K562 (cell line): ENCODE results near the gene ZNF837. TPM values are rescaled to one million over a fixed set of nuclear protein-coding genes. Genes with fewer than 3 reads are reported as not detected.

Experiments
- BRCA1 ChIP-seq, 2 experiments: fragments of 450-650 bp in 1 of 2; sonication (generic) in 1 of 2; formaldehyde crosslinking in 1 of 2; IDR thresholded peaks; 2 replicates each; pipeline versions ENCODE4 v1.5.0 to v1.6.1; 2017 to 2020; ENCODE audit warnings: mild to moderate bottlenecking in 1 of 2, missing genetic modification reagents in 1 of 2
- CC2D1A ChIP-seq: fragments of 450-650 bp; IDR thresholded peaks from 2 replicates; pipeline ENCODE4 v1.6.1; 2017; ENCODE audit warnings: mild to moderate bottlenecking
- CREB1 ChIP-seq, 2 experiments: sonication (generic) in 1 of 2; formaldehyde crosslinking in 1 of 2; IDR thresholded peaks; 2 replicates each; pipeline versions ENCODE4 v1.6.1 to v1.8.0; 2012 to 2022; ENCODE audit warnings: inconsistent platforms in 1 of 2, mild to moderate bottlenecking in 1 of 2, missing genetic modification reagents in 1 of 2, moderate library complexity in 1 of 2
- GABPB2 ChIP-seq: fragments of 250-450 bp; sonication (Bioruptor Pico); conservative IDR thresholded peaks from 2 replicates; pipeline ENCODE4 v1.5.1; 2021; ENCODE audit warnings: mild to moderate bottlenecking
- KDM5B ChIP-seq: fragments of 200-600 bp; sonication (generic); IDR thresholded peaks from 2 replicates; pipeline ENCODE4 v1.6.1; 2012; ENCODE audit warnings: low read depth, mild to moderate bottlenecking, moderate library complexity, low read length, control low read depth, inconsistent platforms; ENCODE audit not compliant: insufficient replicate concordance
- NUFIP1 ChIP-seq: fragments of 450-650 bp; IDR thresholded peaks from 2 replicates; pipeline ENCODE4 v1.6.1; 2018; ENCODE audit not compliant: partially characterized antibody
- SMARCA5 ChIP-seq: fragments of 450-650 bp; IDR thresholded peaks from 2 replicates; pipeline ENCODE4 v1.6.1; 2016
- STAG1 ChIP-seq: sonication (generic); formaldehyde crosslinking; IDR thresholded peaks from 2 replicates; pipeline ENCODE4 v1.5.0; 2020; ENCODE audit warnings: missing genetic modification reagents, borderline replicate concordance
- TOE1 ChIP-seq, 2 experiments: fragments of 450-650 bp in 1 of 2; sonication (generic) in 1 of 2; formaldehyde crosslinking in 1 of 2; IDR thresholded peaks; 2 replicates each; pipeline versions ENCODE4 v1.7.1 to v1.8.0; 2016 to 2022; ENCODE audit warnings: borderline replicate concordance in 2 of 2, mild to moderate bottlenecking in 2 of 2, antibody characterized with exemption in 1 of 2, inconsistent platforms in 1 of 2, low read depth in 1 of 2, missing genetic modification reagents in 1 of 2, moderate library complexity in 1 of 2
- USF1 ChIP-seq: sonication (generic); formaldehyde crosslinking; IDR thresholded peaks from 2 replicates; pipeline ENCODE4 v1.9.0; 2022; ENCODE audit warnings: mild to moderate bottlenecking, missing genetic modification reagents
- ZFX ChIP-seq: sonication (generic); formaldehyde crosslinking; IDR thresholded peaks from 2 replicates; pipeline ENCODE4 v1.8.0; 2022; ENCODE audit warnings: mild to moderate bottlenecking, missing genetic modification reagents, moderate library complexity
- ZNF134 ChIP-seq: fragments of 250-450 bp; sonication (Bioruptor Pico); conservative IDR thresholded peaks from 2 replicates; pipeline ENCODE4 v1.4.0; 2020
- polyA plus RNA-seq, 8 experiments: library from polyadenylated mRNA; depleted of rRNA in 4 of 8; stranded (reverse) in 5 of 8; unstranded in 3 of 8; fragments of >200 nt; fragmentation: Nextera tagmentation in 2 of 8; fragmentation: Illumina TruSeq in 1 of 8; extraction: Ambion mirVana in 2 of 8; extraction: Trizol in 1 of 8; gene quantifications; 2 replicates each; pipeline versions ENCODE4 v1.2.1 to v1.2.3, GENCODE V29; 2011 to 2014; ENCODE audit warnings: inconsistent platforms in 1 of 8, missing spikeins in 1 of 8
- total RNA-seq, 7 experiments: library from RNA; depleted of rRNA in 6 of 7; stranded (reverse); fragments of >200 nt in 6 of 7; fragmentation: Illumina TruSeq in 2 of 7; extraction: Trizol in 2 of 7; gene quantifications; 2 replicates each; pipeline versions ENCODE4 v1.2.1 to v1.2.3, GENCODE V29; 2011 to 2021; ENCODE audit warnings: low replicate concordance in 1 of 7
- TF ChIP-seq, protein P1 (sequence below): sonication (generic); formaldehyde crosslinking; IDR thresholded peaks from 2 replicates; pipeline ENCODE4 v1.5.0; 2020; ENCODE audit warnings: missing genetic modification reagents
- TF ChIP-seq, protein P2 (sequence below): fragments of 450-650 bp; IDR thresholded peaks from 2 replicates; pipeline ENCODE4 v1.6.1; 2017; ENCODE audit warnings: antibody characterized with exemption
- TF ChIP-seq, protein P3 (sequence below): fragments of 200-400 bp; formaldehyde crosslinking; IDR thresholded peaks from 2 replicates; pipeline ENCODE4 v1.6.1; 2017; ENCODE audit warnings: mild to moderate bottlenecking, low read depth, low read length, moderate library complexity
- TF ChIP-seq, protein P4 (sequence below): fragments of 450-650 bp; conservative IDR thresholded peaks from 2 replicates; pipeline ENCODE4 v1.6.1; 2016; ENCODE audit warnings: missing genetic modification characterization, low read depth, mild to moderate bottlenecking, control low read depth, missing compliant biosample characterization

ZNF837 gene
- total and polyA plus RNA-seq, 9 of the 15 experiments (the other 6 are each of a cell fraction or from before 2014, with no cell fraction given): 0.11 to 2.1 (median 0.57) TPM; not detected in 4

DNA sequence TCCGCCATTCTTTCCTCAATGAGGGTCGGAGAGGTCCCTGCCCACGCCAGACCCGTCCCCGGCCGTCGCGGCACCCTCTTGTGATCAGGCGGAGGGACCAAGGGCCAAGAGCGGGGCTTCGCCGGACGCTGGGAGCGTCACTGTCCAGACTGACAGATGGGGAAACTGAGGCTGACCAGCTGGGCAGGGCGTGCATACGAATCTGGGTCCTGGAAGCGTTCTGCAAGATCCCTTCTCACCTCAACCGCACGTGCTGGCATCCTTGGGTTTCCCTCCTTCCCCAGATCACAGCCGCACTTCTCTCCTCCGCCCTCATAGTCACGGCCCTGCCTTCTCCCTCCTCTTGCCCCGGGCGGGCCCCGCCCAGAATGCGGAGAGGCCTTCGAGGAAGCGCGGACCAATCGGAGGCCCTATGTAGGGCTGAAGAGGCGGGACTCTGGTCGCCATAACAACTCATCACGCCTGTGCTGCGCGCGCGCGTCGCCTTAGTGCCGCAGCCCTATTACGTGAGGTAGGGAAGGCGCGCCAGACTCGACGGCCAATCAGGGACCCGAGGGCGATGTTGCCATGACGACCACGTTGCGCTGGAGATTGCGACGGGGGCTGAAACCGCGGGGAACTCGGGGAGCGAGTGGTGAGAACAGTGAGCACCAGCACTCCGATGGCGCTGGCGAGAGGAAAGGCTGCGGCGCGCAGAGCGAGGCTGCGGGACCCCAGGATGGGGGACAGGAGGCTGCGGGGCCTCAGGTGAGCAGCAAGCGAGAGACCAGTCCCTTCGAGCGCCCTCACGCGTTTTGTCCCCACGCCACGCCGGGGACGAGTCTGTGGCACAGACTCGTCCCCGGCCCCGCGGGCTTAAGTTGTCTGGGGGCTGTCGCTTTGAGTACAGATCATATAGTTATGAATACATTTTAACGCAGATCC, 20.3 kb upstream of the ZNF837 start (continued):
- TF ChIP-seq, protein P1, sequence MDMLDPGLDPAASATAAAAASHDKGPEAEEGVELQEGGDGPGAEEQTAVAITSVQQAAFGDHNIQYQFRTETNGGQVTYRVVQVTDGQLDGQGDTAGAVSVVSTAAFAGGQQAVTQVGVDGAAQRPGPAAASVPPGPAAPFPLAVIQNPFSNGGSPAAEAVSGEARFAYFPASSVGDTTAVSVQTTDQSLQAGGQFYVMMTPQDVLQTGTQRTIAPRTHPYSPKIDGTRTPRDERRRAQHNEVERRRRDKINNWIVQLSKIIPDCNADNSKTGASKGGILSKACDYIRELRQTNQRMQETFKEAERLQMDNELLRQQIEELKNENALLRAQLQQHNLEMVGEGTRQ: no peak
- TF ChIP-seq KDM5B: peak; percentile 93
- no peak for TF ChIP-seq BRCA1 (IDR thresholded peaks at IDR 0.05)
- TF ChIP-seq BRCA1 (CRISPR knock-in tag; IDR thresholded peaks at IDR 0.05): no peak
- TF ChIP-seq USF1 (CRISPR knock-in tag): 0 out of 2 replicates have a peak, but pooled peaks have one; percentile 32
- TF ChIP-seq GABPB2 (CRISPR knock-in tag): no peak
- TF ChIP-seq, protein P2, sequence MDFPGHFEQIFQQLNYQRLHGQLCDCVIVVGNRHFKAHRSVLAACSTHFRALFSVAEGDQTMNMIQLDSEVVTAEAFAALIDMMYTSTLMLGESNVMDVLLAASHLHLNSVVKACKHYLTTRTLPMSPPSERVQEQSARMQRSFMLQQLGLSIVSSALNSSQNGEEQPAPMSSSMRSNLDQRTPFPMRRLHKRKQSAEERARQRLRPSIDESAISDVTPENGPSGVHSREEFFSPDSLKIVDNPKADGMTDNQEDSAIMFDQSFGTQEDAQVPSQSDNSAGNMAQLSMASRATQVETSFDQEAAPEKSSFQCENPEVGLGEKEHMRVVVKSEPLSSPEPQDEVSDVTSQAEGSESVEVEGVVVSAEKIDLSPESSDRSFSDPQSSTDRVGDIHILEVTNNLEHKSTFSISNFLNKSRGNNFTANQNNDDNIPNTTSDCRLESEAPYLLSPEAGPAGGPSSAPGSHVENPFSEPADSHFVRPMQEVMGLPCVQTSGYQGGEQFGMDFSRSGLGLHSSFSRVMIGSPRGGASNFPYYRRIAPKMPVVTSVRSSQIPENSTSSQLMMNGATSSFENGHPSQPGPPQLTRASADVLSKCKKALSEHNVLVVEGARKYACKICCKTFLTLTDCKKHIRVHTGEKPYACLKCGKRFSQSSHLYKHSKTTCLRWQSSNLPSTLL: no peak
- no peak for TF ChIP-seq NUFIP1
- TF ChIP-seq CREB1 (IDR thresholded peaks at IDR 0.05): peak; percentile 98
- TF ChIP-seq CREB1 (CRISPR knock-in tag; IDR thresholded peaks at IDR 0.05): peak; percentile 98
- TF ChIP-seq ZFX (CRISPR knock-in tag): peak; percentile 25; the same call in 1 of the 2 replicates
- TF ChIP-seq, protein P3, sequence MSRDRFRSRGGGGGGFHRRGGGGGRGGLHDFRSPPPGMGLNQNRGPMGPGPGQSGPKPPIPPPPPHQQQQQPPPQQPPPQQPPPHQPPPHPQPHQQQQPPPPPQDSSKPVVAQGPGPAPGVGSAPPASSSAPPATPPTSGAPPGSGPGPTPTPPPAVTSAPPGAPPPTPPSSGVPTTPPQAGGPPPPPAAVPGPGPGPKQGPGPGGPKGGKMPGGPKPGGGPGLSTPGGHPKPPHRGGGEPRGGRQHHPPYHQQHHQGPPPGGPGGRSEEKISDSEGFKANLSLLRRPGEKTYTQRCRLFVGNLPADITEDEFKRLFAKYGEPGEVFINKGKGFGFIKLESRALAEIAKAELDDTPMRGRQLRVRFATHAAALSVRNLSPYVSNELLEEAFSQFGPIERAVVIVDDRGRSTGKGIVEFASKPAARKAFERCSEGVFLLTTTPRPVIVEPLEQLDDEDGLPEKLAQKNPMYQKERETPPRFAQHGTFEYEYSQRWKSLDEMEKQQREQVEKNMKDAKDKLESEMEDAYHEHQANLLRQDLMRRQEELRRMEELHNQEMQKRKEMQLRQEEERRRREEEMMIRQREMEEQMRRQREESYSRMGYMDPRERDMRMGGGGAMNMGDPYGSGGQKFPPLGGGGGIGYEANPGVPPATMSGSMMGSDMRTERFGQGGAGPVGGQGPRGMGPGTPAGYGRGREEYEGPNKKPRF: no peak
- TF ChIP-seq, protein P4, sequence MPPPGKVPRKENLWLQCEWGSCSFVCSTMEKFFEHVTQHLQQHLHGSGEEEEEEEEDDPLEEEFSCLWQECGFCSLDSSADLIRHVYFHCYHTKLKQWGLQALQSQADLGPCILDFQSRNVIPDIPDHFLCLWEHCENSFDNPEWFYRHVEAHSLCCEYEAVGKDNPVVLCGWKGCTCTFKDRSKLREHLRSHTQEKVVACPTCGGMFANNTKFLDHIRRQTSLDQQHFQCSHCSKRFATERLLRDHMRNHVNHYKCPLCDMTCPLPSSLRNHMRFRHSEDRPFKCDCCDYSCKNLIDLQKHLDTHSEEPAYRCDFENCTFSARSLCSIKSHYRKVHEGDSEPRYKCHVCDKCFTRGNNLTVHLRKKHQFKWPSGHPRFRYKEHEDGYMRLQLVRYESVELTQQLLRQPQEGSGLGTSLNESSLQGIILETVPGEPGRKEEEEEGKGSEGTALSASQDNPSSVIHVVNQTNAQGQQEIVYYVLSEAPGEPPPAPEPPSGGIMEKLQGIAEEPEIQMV (tag): no peak
- TF ChIP-seq STAG1 (CRISPR knock-in tag): no peak
- TF ChIP-seq ZNF134: no peak
- TF ChIP-seq CC2D1A: no peak
- no peak for TF ChIP-seq SMARCA5
- no peak for TF ChIP-seq TOE1 (IDR thresholded peaks at IDR 0.05; ENCODE audit: borderline replicate concordance)
- no peak for TF ChIP-seq TOE1 (CRISPR knock-in tag; IDR thresholded peaks at IDR 0.05; ENCODE audit: borderline replicate concordance, low read depth)
